Measurements from ENCODE around the gene RECQL5.
A peak's percentile ranks its signal among the peaks of the same experiment; 100 is the strongest.
"Not testable (repeated sequence)": the region's sequence is repeated elsewhere in the genome, so short reads cannot be mapped to it uniquely, and the experiment has no call there.

Gene RECQL5

GRCh38 chr17:75610103-75610984 lies 56.6 kb downstream of the RECQL5 start:
- ATAC-seq, result no peak
- H3K9me3 Mint-ChIP-seq, result no peaks in the 10 kb centered on the region
- H3K27ac Mint-ChIP-seq, result no peak overlapping the region
- no peaks in the 10 kb centered on the region for H3K27me3 Mint-ChIP-seq
- no peaks in the 10 kb centered on the region for H3K4me1 Mint-ChIP-seq
- DNase-seq, result no peak
- H3K4me3 Mint-ChIP-seq, result no peak overlapping the region

GRCh38 chr17:75607086-75607485 lies 59.9 kb downstream of the RECQL5 start:
- no peaks in the 10 kb centered on the region for H3K4me1 Mint-ChIP-seq
- ATAC-seq, result no peak
- no peaks in the 10 kb centered on the region for H3K9me3 Mint-ChIP-seq
- DNase-seq, result no peak
- no peaks in the 10 kb centered on the region for H3K27me3 Mint-ChIP-seq
- H3K27ac Mint-ChIP-seq, result no peak overlapping the region
- H3K4me3 Mint-ChIP-seq, result no peak overlapping the region

GRCh38 chr17:75605790-75606189 lies 61.2 kb downstream of the RECQL5 start:
- Mint-ChIP-seq H3K27ac (no peak overlapping the region), H3K9me3 (no peaks in the 10 kb centered on the region), H3K27me3 (no peaks in the 10 kb centered on the region), H3K4me1 (no peaks in the 10 kb centered on the region), H3K4me3 (no peak overlapping the region)
- DNase-seq, result no peak
- no peak for ATAC-seq

GRCh38 chr17:75604034-75604695 lies 62.8 kb downstream of the RECQL5 start:
- peak; percentile 18 for ATAC-seq
- DNase-seq, result no peak
- H3K9me3 Mint-ChIP-seq, result no peaks in the 10 kb centered on the region
- no peaks in the 10 kb centered on the region for H3K27me3 Mint-ChIP-seq
- H3K4me1 Mint-ChIP-seq, result no peaks in the 10 kb centered on the region
- H3K4me3 Mint-ChIP-seq, result no peak overlapping the region
- no peak overlapping the region for H3K27ac Mint-ChIP-seq

- Mint-ChIP-seq H3K9me3 (no peaks in the 10 kb centered on the region), H3K27me3 (no peaks in the 10 kb centered on the region), H3K4me1 (no peaks in the 10 kb centered on the region), H3K27ac (no peak overlapping the region), H3K4me3 (no peak overlapping the region)
- no peak for DNase-seq
- ATAC-seq, result peak; percentile 15
These were observed 63.8 kb downstream of the RECQL5 start for GRCh38 chr17:75603123-75603522.

GRCh38 chr17:75602644-75603043 lies 64.3 kb downstream of the RECQL5 start:
- ATAC-seq (peak; percentile 19), DNase-seq (no peak)
- no peak overlapping the region for H3K27ac Mint-ChIP-seq
- no peaks in the 10 kb centered on the region for H3K27me3 Mint-ChIP-seq
- no peak overlapping the region for H3K4me3 Mint-ChIP-seq
- no peaks in the 10 kb centered on the region for H3K4me1 Mint-ChIP-seq
- no peaks in the 10 kb centered on the region for H3K9me3 Mint-ChIP-seq

- Mint-ChIP-seq H3K4me3 (no peak overlapping the region), H3K9me3 (no peaks in the 10 kb centered on the region), H3K27me3 (no peaks in the 10 kb centered on the region), H3K27ac (no peak overlapping the region), H3K4me1 (no peaks in the 10 kb centered on the region)
- ATAC-seq (peak; percentile 81), DNase-seq (peak; percentile 57 to 64)
These were observed 65.6 kb downstream of the RECQL5 start for GRCh38 chr17:75601057-75601987.

GRCh38 chr17:75596320-75597087 lies 70.5 kb downstream of the RECQL5 start:
- Mint-ChIP-seq H3K4me3 (no peak overlapping the region), H3K27me3 (no peaks in the 10 kb centered on the region), H3K4me1 (no peaks in the 10 kb centered on the region), H3K9me3 (no peaks in the 10 kb centered on the region), H3K27ac (no peak overlapping the region)
- ATAC-seq (no peak), DNase-seq (no peak)

GRCh38 chr17:75595920-75596313 lies 71.0 kb downstream of the RECQL5 start:
- no peaks in the 10 kb centered on the region for H3K27me3 Mint-ChIP-seq
- no peaks in the 10 kb centered on the region for H3K9me3 Mint-ChIP-seq
- ATAC-seq, result no peak
- no peak overlapping the region for H3K27ac Mint-ChIP-seq
- no peak overlapping the region for H3K4me3 Mint-ChIP-seq
- DNase-seq, result no peak
- H3K4me1 Mint-ChIP-seq, result peaks cover 4% of the 10 kb centered on the region

GRCh38 chr17:75595284-75595919 lies 71.6 kb downstream of the RECQL5 start:
- DNase-seq, result no peak

GRCh38 chr17:75594499-75595283 lies 72.3 kb downstream of the RECQL5 start:
- Mint-ChIP-seq H3K27me3 (no peaks in the 10 kb centered on the region), H3K27ac (no peak overlapping the region), H3K4me1 (peaks cover 7% of the 10 kb centered on the region), H3K9me3 (no peaks in the 10 kb centered on the region), H3K4me3 (no peak overlapping the region)
- no peak for DNase-seq
- no peak for ATAC-seq

More at GRCh38 chr17:75595284-75595919, 71.6 kb downstream of the RECQL5 start:
- Mint-ChIP-seq H3K4me1 (peaks cover 7% of the 10 kb centered on the region), H3K4me3 (no peak overlapping the region), H3K27me3 (no peaks in the 10 kb centered on the region), H3K9me3 (no peaks in the 10 kb centered on the region), H3K27ac (no peak overlapping the region)
- ATAC-seq, result no peak

- H3K4me3 Mint-ChIP-seq, H3K27ac Mint-ChIP-seq, DNase-seq, H3K4me1 Mint-ChIP-seq, H3K9me3 Mint-ChIP-seq, H3K27me3 Mint-ChIP-seq, ATAC-seq: not testable (repeated sequence)
These were observed 73.5 kb downstream of the RECQL5 start for GRCh38 chr17:75593430-75593829.

- DNase-seq (no peak), ATAC-seq (no peak)
- no peaks in the 10 kb centered on the region for H3K27me3 Mint-ChIP-seq
- no peaks in the 10 kb centered on the region for H3K9me3 Mint-ChIP-seq
- H3K4me1 Mint-ChIP-seq, result peaks cover 11% of the 10 kb centered on the region
- H3K4me3 Mint-ChIP-seq, result no peak overlapping the region
- H3K27ac Mint-ChIP-seq, result peak overlapping the region in 1 of 2 donors; percentile 89
These were observed 74.5 kb downstream of the RECQL5 start for GRCh38 chr17:75592348-75593020.

All from stimulated activated naive CD8-positive, alpha-beta T cell treated with anti-CD3 and anti-CD28 coated beads, Interleukin-15, amount 100 ng/mL, for 72 hours (primary cell).